HG02840 (cell line): Measurements from ENCODE around the gene SUN1.
A peak's percentile ranks its signal among the peaks of the same experiment; 100 is the strongest.

Experiments used
- ATAC-seq: cut with Tn5 transposase; IDR thresholded peaks from one replicate; pipeline ENCODE4 v1.9.1; 2021; ENCODE audit warnings: mild to moderate bottlenecking, moderate library complexity, moderate number of reproducible peaks; ENCODE audit not compliant: unreplicated experiment, low FRiP score

The SUN1 gene

DNA sequence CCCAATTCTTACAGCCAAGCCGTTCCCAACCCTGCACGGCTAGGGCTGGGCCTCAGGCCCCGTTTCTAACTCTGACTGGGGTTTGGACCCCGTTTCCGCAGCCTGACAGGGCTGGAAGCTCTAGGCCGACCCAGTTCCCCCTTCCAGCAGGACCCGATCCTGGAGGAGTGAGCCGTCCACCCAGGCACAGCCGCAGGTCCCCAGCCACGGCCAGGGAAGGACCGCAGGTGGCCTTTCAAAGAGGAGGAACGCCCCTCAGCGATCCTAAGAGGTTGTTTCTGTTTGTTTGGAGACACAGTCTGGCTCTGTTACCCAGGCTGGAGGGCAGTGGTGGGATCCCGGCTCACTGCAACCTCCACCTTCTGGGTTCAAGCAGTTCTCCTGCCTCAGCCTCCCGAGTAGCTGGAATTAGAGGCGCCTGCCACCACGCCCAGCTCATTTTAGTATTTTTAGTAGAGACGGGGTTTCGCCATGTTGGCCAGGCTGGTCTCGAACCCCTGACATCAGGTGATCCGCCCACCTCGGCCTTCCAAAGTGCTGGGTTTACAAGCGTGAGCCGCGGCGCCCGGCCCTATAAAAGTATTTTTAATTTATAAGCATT, 43.3 kb downstream of the SUN1 start:
- no peak for ATAC-seq

DNA sequence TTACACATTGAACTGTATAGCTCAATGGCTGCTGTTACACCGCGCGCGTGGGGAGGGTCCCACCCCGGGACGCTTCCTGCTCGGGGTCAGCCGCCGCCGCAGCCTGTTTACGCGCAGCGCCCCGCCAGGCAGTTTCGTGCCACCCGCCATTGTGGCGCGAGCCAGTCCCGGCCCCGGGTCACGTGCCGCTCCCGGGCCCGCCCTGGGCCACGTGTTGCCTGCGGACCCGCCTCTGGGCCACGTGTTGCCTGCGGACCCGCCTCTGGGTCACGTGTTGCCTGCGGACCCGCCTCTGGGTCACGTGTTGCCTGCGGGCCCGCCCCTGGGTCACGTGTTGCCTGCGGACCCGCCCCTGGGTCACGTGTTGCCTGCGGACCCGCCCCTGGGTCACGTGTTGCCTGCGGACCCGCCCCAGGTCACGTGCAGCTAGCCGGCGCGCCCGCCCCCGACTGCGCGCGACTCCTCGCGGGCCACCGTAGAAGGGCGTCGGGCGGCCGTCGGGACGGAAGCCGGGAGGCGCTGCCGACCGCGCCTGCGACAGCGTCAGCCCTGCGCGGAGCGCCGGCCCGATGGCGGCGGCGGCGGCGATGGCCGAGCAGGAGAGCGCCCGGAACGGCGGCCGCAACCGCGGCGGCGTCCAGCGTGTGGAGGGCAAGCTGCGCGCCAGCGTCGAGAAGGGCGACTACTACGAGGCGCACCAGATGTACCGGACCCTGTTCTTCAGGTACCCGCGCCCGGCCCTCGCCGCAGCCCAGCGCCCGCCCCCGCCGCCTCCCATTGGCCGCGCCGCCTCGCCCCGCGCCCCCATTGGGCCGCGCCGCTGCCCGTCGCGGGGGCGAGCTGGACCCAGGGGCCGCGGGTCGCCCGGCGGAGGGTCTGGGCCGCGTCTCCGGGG, 44.0 kb downstream of the SUN1 start, which contains the start of gene GET4:
Gene GET4, plus strand, starts transcription at position 478 of the 895 bp plus-strand sequence. Its CDS starts 92 bp downstream, at position 570.
- peak; percentile 79 for ATAC-seq

DNA sequence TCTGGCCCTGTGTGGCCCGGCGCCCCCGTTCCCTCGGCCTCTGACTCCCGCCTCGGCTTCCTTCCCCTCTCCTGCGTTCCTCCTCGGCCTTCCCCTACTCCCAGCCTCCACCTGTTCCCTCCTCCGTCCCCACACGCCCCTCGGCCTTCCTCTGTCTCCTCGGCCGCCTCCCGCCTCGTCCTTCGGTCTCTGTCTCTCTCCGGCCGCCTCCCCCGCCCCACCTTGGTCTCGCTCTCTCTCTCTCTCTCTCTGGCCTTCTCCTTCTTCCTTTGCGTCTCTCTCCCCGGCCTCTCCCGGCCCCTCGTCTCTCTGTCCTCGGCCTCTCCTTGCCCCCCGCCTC, 44.7 kb downstream of the SUN1 start:
- ATAC-seq: peak; percentile 19

DNA sequence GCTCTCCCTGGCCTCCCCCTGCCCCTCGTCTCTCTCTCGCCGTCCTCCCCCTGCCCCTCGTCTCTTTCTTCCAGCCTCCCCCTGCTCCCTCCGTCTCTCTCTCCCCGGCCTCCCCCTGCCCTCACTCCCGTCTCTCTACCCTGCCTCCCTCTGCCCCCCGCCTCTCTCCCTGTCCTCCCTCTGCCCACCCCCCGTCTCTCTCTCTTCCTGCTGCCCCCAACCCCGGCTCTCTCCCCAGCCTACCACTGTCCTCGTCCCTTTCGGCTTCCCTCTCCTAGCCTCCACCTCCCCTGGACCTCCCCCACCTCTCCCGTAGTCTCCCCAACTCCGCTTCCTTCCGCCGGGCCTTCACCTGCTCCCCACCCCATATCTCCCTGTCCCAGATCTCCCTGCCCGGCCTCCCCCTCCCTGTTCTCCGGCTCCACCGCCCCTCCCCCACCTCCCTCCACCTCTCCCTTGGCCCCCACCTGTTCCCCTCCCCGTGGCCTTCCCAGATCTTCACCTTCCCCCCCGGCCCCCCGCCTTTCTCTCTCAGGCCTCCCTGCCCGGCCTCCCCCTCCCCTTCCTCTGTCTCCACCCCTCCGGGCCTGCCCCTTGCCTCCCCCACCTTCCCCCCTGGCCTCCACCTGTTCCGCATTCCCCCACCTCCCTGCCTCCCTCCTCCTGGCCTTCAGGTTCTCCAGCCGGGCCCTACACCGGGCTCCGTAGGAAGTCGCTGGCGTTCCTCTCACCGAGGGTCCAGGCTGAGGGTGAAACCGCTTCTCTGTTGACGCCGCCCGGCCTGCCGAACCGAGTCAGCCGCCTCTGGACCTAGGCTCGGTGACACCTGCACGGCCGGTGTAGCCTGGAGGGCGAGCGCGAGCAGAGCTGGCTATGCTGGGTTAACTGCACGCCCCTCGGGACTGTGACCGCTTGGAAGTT, 45.3 kb downstream of the SUN1 start:
- ATAC-seq: no peak

DNA sequence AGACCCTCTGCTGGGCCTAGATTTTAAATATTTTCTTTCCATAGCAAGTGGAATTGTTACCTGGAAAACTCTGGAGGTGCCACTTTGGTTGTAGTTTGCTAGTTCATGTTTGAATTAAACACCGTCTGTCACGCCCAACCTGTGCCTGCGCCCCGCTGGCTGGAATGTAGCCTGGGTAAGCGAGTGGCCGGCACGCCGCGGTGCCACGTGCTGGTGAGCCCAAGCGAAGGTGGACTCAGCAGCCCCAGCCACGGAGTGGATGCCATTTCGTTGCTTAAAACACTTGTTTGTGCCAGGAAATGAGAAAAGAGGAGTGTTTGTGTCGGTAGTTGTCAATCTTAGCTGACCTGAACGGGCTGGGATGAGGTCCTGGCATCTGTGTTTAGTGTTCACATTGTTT, 46.8 kb downstream of the SUN1 start:
- no peak for ATAC-seq

DNA sequence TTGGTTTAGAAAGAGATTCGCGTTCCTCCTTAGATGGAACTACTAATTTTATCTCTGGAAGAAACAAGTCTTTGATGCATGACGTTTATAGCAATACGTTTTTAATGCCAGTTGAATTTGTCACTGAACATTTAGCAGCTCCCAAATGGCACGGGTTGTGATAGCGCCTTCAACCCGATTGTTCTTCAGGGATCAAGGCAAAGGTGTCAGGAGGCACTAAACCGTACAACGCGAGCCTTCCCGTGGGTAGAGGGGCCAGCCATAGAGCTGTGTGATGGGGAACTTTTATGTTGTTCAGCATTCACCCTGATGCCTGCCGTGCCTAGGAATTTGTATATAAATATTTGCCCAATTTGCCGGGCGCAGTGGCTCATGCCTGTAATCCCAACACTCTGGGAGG, 47.4 kb downstream of the SUN1 start:
- no peak for ATAC-seq

DNA sequence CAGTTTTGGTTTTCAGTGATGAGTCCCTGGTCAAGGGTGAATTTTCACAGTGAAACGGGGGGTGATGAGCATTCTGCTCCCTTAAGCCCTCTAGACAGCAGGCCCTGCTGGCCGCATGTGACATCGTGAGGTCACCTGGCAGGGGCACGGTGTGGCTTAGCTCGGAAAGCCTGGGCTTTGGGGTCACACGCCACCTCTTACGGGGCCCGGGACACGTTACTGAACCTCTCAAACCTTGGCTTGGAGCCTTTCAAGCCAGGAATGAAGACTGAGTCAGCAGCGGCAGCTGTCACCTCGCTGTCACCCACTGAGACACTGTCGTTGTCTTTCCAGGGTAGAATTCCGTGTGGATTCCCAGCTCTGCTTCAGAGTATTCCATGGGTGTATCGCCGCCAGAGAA, 48.2 kb downstream of the SUN1 start:
- ATAC-seq: no peak

DNA sequence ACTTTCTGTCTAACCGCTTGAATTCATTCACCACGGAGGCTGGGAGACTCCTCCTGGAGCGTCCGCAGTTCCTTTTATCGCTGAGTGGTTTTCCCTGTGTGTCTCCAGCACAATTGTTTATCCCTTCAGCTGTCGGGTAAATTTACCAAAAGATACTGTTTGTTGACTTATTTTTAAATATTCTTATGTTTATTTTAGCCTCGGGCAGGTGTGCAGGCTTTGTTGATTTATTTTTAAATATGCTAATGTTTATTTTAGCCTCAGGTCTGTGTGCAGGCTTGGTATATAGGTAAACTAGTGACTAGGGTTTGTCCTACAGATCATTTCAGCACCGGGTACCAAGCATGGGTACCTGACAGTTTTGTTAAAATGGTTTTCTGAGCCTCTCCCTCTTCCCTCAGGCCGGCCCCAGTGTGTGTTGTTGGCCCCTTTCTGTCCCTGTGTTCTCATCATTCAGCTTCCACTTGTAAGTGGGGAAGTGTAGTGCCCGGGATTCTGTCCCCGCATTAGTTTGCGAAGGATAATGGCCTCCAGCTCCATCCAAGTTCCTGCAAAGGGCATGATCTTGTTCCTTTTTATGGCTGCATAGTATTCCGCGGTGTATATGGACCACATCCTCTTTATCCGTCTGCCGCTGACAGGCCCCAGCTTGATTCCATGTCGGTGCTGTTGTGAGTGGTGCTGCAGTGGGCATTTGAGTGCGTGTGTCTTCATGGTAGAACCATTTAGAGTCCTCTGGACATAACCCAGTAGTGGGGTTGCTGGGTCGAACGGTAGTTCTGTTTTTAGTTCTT, 49.4 kb downstream of the SUN1 start:
- no peak for ATAC-seq

DNA sequence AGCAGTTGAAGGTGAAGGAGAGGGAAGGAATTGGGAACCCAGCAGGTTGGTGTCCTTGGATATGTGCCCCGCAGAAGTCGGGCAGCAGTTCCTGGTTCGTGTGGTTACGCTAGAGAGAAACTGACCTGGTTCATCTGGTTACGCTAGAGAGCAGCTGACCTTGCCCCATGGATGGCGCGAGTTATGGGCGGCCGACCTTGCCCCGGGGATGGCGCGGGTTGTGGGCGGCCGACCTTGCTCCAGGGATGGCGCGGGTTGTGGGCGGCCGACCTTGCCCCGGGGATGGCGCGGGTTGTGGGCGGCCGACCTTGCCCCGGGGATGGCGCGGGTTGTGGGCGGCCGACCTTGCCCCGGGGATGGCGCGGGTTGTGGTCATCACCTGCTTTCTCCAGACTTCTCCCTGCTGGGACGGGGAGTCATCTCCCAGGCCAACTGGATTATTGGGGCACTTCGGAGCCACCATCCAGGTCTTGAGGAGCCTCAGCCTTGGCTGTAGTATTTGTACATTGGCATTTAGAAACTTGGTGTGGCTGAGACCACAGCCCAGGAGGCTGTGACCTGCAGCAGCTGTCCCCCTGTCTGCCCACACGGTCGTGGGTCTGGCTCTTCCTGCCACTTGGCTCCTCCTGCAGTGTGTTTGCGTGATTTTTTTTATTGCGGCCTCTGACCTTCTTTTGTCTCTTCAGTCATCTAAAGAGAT, 50.2 kb downstream of the SUN1 start:
- ATAC-seq: no peak

DNA sequence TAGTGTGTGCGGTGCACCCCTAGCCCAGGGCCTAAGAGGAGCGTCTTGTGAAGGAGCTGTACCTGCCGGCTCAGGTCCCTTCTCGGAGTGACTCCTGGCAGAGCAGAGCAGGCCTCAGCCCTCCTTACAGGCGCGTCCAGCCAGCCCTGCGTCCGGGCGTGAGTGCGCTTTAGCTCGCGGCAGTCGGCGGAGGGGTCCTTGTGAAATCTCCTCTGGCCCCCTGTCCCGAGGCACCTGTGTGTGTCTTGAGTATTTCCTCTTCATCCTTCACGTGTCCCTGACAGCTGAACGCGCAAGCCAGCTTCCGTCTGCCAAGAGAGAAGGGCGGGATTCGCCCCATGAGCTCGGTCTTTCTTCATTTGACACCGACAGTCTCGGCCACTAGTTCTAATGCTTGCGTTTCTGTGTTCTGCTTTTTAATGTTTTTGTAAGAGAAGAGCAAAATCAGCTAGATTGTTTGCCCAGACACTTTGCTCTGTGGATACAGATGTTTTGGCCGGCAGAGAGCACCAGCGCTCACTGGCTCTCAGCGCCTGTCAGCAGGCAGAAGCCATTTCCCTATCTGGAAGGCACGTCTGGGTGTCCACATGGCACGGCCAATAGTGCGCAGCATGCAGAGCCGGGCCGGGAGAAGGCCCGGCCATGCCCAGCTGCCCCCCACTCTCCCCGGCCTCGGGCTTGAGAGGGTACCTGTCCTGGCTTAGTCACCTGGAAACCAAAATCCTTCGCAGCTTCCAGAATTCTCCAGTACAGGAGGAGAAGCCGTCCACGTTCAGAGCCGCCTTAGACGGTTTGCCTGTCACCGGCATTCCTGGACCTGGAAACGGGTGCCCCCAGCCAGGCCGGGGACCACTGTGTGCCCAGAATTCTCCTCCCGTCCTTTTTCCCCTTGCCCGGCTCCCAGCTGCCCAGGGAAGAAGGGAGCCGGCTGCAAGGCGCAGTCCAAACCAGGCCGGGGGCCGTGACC, 51.1 kb downstream of the SUN1 start:
- no peak for ATAC-seq

DNA sequence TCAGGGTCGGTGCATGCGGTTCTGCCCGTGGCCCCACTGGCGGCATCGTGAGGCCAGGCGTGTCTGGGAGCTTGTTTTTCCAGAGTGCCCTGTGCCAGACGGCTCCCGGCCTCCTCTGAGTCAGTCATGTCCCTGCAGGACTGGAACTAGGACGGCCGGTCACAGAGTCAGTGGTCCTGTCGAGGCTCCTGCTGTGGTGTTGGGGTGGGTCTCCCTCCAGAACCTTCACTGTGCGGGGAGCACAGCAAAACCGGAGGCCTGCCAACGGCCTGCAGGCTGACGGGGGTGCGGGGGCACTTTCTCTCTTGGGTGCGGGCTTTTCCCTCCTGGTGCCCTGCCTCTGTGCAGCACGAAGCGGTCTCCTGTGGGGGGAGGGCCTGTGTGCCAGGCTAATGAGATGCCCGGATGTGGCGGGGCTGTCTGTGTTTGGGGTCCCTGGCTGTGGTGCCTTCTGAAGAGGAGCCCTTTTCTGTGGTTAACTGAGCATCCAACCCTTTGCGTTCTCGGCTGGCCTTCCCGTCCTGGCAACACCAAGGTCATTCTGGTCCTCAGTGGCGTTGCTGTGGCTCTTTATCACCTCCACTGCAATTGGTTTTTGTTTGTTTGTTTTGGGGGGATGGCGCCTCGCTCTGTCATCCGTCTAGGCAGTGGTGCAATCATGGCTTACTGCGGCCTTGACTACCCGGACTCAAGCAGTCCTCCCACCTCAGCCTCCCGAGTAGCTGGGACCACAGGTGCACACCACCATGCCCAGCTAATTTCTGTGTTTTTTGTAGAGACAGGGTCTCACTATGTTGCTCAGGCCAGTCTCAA, 52.1 kb downstream of the SUN1 start:
- no peak for ATAC-seq

DNA sequence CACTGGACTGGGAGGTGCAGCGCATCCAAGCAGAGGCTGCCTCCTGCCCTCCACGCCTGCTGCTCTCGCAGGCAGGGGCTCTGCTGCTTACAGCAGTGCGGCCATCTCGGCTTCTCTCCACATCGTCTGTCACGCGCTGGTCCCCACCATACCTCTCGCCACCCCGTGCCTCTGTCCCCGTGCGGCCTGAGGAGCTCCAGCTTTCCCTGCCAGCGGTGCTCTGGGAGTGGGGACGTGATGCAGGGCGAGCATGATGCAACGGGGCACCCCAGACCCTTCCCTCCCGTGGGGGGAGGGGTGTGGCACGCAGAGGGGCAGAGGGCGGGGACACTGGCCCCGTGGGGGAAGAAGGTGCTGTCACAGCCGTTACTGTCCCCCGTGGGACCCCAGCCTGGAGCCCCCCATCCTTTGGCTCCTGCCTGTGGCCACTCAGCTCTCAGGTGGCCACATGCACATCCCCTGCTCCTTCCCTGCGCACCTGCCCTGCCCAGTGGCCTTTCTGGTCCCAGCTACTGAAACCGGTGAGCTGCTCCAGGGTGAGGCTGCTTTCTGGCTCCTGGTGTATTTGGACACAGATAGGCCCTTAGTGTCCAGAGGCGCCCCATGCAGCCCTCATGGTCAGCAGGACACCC, 53.1 kb downstream of the SUN1 start:
- no peak for ATAC-seq

DNA sequence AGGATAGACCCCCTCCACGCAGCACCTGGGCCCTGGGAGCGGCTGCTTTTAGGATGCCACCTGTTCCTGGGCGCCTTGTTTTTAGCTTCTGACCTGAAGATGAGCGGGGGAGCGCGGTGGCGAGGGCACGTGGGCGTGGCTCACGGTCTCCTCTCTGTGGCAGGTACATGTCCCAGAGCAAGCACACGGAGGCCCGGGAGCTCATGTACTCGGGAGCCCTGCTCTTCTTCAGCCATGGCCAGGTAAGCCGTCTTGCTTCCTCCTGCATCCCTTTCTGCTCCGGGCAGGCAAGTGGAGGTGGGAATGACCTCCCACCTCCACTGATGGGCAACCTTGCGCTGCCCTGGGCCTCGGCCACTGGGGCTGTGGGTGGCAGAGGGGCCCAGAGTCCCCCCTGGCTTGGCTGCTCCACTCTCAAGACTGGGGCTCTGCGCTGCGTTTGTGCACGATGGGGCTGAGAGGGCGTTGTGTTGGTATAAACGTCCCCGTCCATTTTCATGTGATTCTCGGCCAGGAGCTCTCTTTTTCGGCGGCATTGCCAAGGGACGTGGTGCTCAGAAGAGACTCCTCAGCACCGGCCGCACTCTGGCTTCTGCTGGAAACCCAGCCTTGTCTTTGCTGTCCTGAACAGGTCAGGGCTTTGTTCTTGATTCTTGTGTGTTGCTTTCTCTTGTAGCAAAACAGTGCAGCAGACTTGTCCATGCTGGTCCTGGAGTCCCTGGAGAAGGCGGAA, 53.8 kb downstream of the SUN1 start:
- no peak for ATAC-seq

DNA sequence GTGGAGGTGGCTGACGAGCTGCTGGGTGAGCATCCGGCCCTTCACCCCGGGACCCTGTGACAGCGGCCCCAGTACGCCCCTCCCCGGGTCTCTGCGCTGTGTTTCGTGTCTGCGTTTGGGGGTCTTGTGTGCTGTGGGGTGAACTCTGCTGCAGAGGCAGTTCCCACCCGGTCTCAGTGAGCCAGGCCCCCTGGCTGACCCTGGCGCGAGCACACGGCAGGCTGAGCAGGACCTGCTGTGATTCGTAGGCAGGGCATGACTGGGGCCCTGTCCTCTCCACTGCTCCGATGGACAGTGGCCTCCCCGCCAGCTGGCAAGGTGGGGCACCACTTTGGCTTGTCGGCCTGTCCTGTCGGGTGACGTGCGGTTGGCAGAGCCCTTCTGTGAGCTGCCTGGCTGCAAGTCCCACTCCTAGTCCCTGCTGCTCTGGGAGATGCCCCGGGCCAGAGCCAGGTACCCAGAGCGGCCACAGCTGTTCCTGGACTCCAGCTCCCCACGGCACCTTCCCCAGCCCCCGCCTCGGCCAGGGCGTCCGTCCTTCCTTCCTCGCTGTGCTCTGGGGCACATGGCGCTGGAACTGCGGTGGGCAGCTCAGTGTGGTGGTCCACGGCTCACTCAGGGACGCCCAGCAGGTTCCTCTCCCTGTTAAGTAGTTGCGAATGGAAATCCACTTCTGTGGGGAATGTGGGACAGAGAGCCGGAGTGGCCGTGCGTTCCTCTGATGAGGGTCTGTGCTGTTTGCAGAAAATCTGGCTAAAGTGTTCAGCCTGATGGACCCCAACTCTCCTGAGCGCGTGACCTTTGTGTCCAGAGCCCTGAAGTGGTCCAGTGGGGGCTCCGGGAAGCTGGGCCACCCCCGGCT, 54.6 kb downstream of the SUN1 start:
- no peak for ATAC-seq

DNA sequence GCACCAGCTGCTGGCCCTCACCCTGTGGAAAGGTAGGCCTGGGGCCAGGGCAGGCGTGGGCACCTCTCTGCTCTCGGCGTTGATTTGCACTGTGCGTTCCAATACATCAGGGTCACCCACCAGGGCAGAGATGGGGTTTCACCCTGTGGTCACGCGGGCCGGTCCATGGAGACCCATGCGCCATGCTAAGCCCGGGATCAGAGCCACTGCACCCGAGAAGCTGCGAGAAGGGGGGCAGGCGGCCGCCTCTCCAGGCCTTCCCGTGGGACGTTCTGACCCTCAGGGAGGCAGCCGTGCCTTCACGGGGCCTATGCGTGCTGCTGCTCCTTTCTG, 55.2 kb downstream of the SUN1 start:
- ATAC-seq: no peak
